RWPE1 (cell line): ENCODE measurements around the gene INTS11.
A peak's percentile ranks its signal among the peaks of the same experiment; 100 is the strongest.

Source experiments
- CTCF ChIA-PET: fragments of 350-600 bp; sonication (Branson Sonifier 250); formaldehyde crosslinking; extraction: SDS; loops from one replicate; lab custom pipeline; 2021; lab: Yijun Ruan, JAX
- POLR2A ChIA-PET: fragments of 400-600 bp; formaldehyde crosslinking; extraction: SDS; loops from one replicate; lab custom pipeline; 2020; ENCODE audit warnings: antibody characterized with exemption; ENCODE audit not compliant: low non-redundant PET; lab: Yijun Ruan, JAX
- DNase-seq: peaks from one replicate; pipeline ENCODE4 v3.0.0; 2012; ENCODE audit warnings: low spot score
- H3K27ac ChIP-seq: fragments of 450-650 bp; 2 replicates; pipeline ENCODE4 v1.5.1; 2017
- TF ChIP-seq, protein P1 (sequence below): fragments of 450-650 bp; conservative IDR thresholded peaks from 2 replicates; pipeline ENCODE4 v1.5.1; 2017; ENCODE audit warnings: low read depth, mild to moderate bottlenecking

INTS11 gene

GRCh38 chr1:1290238-1290731 is 34.2 kb downstream of the INTS11 start:
- TF ChIP-seq, protein P1, sequence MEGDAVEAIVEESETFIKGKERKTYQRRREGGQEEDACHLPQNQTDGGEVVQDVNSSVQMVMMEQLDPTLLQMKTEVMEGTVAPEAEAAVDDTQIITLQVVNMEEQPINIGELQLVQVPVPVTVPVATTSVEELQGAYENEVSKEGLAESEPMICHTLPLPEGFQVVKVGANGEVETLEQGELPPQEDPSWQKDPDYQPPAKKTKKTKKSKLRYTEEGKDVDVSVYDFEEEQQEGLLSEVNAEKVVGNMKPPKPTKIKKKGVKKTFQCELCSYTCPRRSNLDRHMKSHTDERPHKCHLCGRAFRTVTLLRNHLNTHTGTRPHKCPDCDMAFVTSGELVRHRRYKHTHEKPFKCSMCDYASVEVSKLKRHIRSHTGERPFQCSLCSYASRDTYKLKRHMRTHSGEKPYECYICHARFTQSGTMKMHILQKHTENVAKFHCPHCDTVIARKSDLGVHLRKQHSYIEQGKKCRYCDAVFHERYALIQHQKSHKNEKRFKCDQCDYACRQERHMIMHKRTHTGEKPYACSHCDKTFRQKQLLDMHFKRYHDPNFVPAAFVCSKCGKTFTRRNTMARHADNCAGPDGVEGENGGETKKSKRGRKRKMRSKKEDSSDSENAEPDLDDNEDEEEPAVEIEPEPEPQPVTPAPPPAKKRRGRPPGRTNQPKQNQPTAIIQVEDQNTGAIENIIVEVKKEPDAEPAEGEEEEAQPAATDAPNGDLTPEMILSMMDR = 0 out of 2 replicates have a peak, but pooled peaks have one; percentile 17
- ChIA-PET CTCF (interaction anchor here (0.6 to 3.2 kb wide), 7 partner anchors 9 to 187 kb away, joined by 3 to 61 read pairs (median 7); no protein-coding TSS in a partner anchor), POLR2A (no interaction called here)
- DNase-seq = no peak
- H3K27ac ChIP-seq = no peak overlapping the region

DNA sequence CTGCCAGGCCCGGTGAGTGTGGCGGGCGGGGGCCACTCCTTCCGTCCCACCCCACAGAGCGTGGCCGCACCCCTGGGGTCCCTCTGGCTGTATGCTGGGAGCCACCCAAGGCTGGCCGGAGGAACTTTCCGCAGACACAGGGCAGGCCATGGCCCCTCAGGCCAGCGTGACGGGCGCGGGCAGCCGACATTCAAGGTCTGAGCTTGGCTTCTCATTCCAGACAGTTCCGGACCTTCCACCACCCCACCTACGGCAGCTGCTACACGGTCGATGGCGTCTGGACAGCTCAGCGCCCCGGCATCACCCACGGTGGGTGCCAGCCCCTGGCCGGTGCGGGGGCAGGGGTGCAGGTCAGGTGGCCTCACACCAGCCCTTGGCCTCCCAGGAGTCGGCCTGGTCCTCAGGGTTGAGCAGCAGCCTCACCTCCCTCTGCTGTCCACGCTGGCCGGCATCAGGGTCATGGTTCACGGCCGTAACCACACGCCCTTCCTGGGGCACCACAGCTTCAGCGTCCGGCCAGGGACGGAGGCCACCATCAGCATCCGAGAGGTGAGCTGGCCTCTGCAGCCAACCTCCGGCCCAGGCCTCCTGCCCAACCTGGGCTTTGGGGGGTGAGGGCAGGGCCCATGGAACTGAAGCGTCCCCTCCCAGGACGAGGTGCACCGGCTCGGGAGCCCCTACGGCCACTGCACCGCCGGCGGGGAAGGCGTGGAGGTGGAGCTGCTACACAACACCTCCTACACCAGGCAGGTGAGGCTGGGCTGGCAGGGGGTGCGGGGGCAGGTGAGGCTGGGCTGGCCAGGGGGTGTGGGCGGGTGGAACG is 37.0 kb downstream of the INTS11 start:
- no peak overlapping the region for H3K27ac ChIP-seq
- CTCF ChIA-PET = no interaction called here
- TF ChIP-seq, protein P1 = no peak
- POLR2A ChIA-PET = no interaction called here
- no peak for DNase-seq

DNA sequence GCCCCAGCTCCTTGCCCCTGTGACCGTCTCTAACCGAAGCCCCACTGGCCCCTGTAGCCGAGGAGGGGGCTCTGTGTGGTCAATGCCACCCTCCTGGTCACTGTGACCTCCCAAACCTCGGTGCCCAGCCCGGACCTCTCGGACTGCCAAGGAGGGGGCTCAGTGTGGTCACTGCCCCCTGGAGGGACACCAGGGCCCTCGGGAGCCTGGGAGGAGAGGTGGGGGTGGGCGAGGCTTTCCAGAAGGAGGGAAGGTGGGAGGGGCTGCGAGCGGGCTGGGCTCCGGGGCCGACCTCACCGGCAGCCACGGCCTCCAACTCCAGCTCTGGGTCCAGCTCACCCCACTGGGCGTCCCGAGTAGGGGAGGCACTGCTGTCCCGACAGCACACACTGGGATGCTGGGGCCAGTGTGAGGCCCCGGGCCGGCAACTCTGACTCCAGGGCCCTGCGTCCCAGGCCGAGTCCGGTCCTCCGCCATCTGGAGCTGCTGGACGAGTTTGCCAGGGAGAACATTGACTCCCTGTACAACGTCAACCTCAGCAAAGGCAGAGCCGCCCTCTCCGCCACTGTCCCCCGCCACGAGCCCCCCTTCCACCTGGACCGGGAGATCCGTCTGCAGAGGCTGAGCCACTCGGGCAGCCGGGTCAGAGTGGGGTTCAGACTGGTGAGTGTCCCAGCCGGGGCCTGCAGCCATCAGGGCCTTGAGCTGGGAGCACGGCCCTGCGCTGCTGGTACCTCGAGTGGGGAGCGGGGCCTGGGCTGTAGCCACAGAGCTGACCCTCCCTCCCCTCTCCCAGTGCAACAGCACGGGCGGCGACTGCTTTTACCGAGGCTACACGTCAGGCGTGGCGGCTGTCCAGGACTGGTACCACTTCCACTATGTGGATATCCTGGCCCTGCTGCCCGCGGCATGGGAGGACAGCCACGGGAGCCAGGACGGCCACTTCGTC is 37.9 kb downstream of the INTS11 start:
- POLR2A ChIA-PET = no interaction called here
- DNase-seq = no peak
- no peak overlapping the region for H3K27ac ChIP-seq
- CTCF ChIA-PET = no interaction called here
- TF ChIP-seq, protein P1 = no peak

- CTCF ChIA-PET = no interaction called here
- no peak overlapping the region for H3K27ac ChIP-seq
- POLR2A ChIA-PET = interaction anchor here (0.5 kb wide), 1 partner anchor 12 kb away, joined by 4 read pairs; the partner anchor contains the start of gene UBE2J2
- DNase-seq = no peak
- TF ChIP-seq, protein P1 = no peak
Observed at GRCh38 chr1:1285611-1286311, 38.7 kb downstream of the INTS11 start.

- POLR2A ChIA-PET = interaction anchor here (0.5 kb wide), 1 partner anchor 12 kb away, joined by 4 read pairs; the partner anchor contains the start of gene UBE2J2
- DNase-seq = no peak
- TF ChIP-seq, protein P1 = no peak
- 0 out of 2 replicates have a peak overlapping the region, but pooled peaks have one; percentile 3 for H3K27ac ChIP-seq
- CTCF ChIA-PET = no interaction called here
Observed at GRCh38 chr1:1285102-1285571, 39.3 kb downstream of the INTS11 start.
